LNCAP (cell line): ENCODE results near the gene VPS50.

ENCODE experiments used
- TF ChIP-seq, protein P1 (sequence below): fragments of 450-650 bp; IDR thresholded peaks from 2 replicates; pipeline ENCODE4 v1.5.1; 2017; ENCODE audit warnings: mild to moderate bottlenecking

The VPS50 gene

GRCh38 chr7:93245525-93246432, 13.6 kb downstream of the VPS50 start:
- TF ChIP-seq, protein P1, sequence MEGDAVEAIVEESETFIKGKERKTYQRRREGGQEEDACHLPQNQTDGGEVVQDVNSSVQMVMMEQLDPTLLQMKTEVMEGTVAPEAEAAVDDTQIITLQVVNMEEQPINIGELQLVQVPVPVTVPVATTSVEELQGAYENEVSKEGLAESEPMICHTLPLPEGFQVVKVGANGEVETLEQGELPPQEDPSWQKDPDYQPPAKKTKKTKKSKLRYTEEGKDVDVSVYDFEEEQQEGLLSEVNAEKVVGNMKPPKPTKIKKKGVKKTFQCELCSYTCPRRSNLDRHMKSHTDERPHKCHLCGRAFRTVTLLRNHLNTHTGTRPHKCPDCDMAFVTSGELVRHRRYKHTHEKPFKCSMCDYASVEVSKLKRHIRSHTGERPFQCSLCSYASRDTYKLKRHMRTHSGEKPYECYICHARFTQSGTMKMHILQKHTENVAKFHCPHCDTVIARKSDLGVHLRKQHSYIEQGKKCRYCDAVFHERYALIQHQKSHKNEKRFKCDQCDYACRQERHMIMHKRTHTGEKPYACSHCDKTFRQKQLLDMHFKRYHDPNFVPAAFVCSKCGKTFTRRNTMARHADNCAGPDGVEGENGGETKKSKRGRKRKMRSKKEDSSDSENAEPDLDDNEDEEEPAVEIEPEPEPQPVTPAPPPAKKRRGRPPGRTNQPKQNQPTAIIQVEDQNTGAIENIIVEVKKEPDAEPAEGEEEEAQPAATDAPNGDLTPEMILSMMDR: peak; percentile 61

DNA sequence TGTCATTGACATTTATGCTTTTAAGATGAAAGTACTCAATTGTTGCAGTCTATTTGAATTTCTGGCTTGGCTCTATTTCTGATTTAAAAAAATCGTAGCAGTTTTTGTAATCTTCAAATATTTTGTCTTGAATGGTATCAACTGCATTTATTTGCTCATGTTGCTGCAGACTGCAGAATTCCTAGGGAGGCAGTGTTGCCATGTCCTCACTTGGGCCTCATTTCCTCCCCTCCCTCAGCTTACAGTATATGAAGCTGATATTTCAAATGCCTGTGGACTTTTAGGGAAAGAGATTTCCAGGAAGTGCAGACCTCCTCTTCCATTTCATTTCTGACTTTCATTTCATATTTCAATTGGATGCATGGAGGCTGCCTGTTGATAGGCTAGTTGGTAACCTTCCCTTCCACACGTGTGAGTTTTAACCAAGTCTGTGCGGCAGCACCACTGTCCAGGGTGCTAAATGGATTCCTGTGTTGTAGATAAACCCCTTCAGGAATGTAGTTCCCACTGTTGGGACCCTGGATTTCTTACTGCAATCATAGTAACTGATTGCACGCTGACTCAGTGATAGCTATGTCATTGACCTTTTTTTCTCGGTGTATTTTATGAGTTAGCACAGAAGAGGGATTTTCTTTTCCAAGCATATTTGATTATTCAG, 17.5 kb downstream of the VPS50 start:
- TF ChIP-seq, protein P1: no peak

- TF ChIP-seq, protein P1: no peak
These were observed 26.5 kb downstream of the VPS50 start for GRCh38 chr7:93258661-93259060.

GRCh38 chr7:93262535-93262934, 30.4 kb downstream of the VPS50 start:
- TF ChIP-seq, protein P1: no peak

DNA sequence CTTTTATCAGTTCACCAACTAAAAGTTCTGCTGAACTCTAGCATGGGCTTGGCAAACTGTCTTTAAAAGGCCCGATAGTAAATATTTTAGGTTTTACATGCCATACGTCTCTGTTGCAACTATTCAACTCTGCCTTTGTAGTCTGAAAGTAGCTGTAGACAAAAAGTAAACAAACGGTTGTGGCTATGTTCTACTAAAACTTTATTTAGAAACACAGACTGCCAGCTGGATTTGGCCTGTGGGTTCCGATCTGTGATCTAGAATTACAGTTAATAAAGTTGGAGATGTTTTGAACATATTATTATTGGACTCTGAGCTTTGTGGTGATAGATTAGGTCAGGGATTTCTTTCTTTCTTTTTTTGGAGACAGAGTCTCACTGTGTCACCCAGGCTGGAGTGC, 33.1 kb downstream of the VPS50 start:
- TF ChIP-seq, protein P1: no peak

- TF ChIP-seq, protein P1: no peak
These were observed 47.4 kb downstream of the VPS50 start for GRCh38 chr7:93279541-93279940.

DNA sequence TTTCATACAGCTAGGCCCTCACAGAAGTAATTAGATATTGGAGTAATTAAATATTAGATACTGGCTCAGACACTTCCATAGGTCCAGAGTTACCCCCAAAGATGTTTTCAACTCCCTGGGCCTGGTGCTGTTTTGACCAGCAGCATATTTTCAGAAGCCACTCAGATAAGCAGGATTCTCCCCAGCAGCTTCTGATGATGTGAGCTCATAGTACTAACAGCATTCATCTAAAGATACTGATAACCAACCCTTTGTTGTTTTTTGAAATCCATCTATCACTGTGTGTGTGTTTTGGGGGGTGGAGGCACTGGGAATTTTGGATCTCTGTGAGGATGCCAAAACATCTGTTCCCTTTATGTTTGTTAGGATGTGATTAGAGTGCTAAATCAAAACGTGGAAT, 52.7 kb downstream of the VPS50 start:
- TF ChIP-seq, protein P1: no peak
